SU-DHL-6 (cell line): ENCODE results near the gene EIF2AK3.

Experiments used
- H2AFZ ChIP-seq: fragments of 200-600 bp; sonication (generic); 2 replicates; pipeline ENCODE4 v1.6.1; 2014; ENCODE audit warnings: low read depth, mild to moderate bottlenecking, moderate library complexity, mixed read lengths, antibody characterized with exemption, low read length; ENCODE audit not compliant: severe bottlenecking
- H3F3A ChIP-seq: fragments of 200-600 bp; shearing (Covaris generic); 2 replicates; pipeline ENCODE4 v1.6.0; 2016; ENCODE audit warnings: antibody characterized with exemption, mild to moderate bottlenecking; ENCODE audit not compliant: insufficient read depth
- H3K27ac ChIP-seq: fragments of 200-600 bp; sonication (generic); 2 replicates; pipeline ENCODE4 v1.5.1; 2016; ENCODE audit warnings: low read depth, mild to moderate bottlenecking, low read length, moderate library complexity, mixed read lengths
- H3K27me3 ChIP-seq: fragments of 200-600 bp; sonication (generic), shearing (Covaris generic); 2 replicates; pipeline ENCODE4 v1.6.0; 2014; ENCODE audit warnings: mild to moderate bottlenecking, low read length
- H3K36me3 ChIP-seq: fragments of 200-600 bp; sonication (generic); 2 replicates; pipeline ENCODE4 v1.6.1; 2014; ENCODE audit warnings: mild to moderate bottlenecking, low read length, mixed read lengths
- H3K4me2 ChIP-seq: fragments of 300-600, 200-600 bp; shearing (Covaris generic), sonication (generic); 2 replicates; pipeline ENCODE4 v1.6.0; 2014; ENCODE audit warnings: low read length, low read depth, mild to moderate bottlenecking; ENCODE audit not compliant: poor library complexity, severe bottlenecking
- H3K4me3 ChIP-seq: fragments of 200-600 bp; sonication (generic); 2 replicates; pipeline ENCODE4 v1.5.1; 2014; ENCODE audit warnings: antibody characterized with exemption, low read length, mild to moderate bottlenecking, mixed read lengths; ENCODE audit not compliant: insufficient read depth, poor library complexity, severe bottlenecking
- H3K79me2 ChIP-seq: fragments of 200-600 bp; sonication (generic); 2 replicates; pipeline ENCODE4 v1.6.1; 2014; ENCODE audit warnings: mild to moderate bottlenecking, low read length, moderate library complexity; ENCODE audit not compliant: insufficient read depth
- H3K9ac ChIP-seq: fragments of 200-600 bp; sonication (generic); 2 replicates; pipeline ENCODE4 v1.7.0; 2014; ENCODE audit warnings: mild to moderate bottlenecking, low read length
- H3K9me2 ChIP-seq: fragments of 200-600 bp; sonication (generic); replicated peaks from 2 replicates; pipeline ENCODE4 v1.6.1; 2014; ENCODE audit warnings: low read length; ENCODE audit not compliant: insufficient read depth
- H3K9me3 ChIP-seq: fragments of 200-600 bp; sonication (generic); 2 replicates; pipeline ENCODE4 v1.6.1; 2014; ENCODE audit warnings: low read length, mixed read lengths; ENCODE audit not compliant: insufficient read depth
- H4K20me1 ChIP-seq: fragments of 200-600 bp; sonication (generic); 2 replicates; pipeline ENCODE4 v1.6.1; 2014; ENCODE audit warnings: low read depth, mild to moderate bottlenecking, antibody characterized with exemption, low read length, moderate library complexity, mixed read lengths
- CTCF ChIP-seq: fragments of 200-600 bp; sonication (generic); IDR thresholded peaks from one replicate; pipeline ENCODE4 v1.5.1; 2017; ENCODE audit warnings: antibody characterized with exemption, mild to moderate bottlenecking, low read length, moderate library complexity; ENCODE audit not compliant: insufficient read depth, poor library complexity, severe bottlenecking
- EZH2phosphoT487 ChIP-seq: fragments of 200-600 bp; sonication (generic), shearing (Covaris generic); conservative IDR thresholded peaks from 2 replicates; pipeline ENCODE4 v1.6.1; 2018; ENCODE audit warnings: mild to moderate bottlenecking, antibody characterized with exemption, low read length, moderate library complexity, mixed read lengths

EIF2AK3 gene

GRCh38 chr2:88521445-88522073 is 105.7 kb downstream of the EIF2AK3 start:
- no peaks in the 10 kb centered on the region for H3K79me2 ChIP-seq
- H3K4me3 ChIP-seq = no peak overlapping the region
- no peaks in the 10 kb centered on the region for H3K36me3 ChIP-seq
- H3K27me3 ChIP-seq = 0 out of 2 replicates have a peak, but pooled peaks cover 3% of the 10 kb centered on the region
- H3K9ac ChIP-seq = no peak overlapping the region
- H3K9me3 ChIP-seq = no peaks in the 10 kb centered on the region
- TF ChIP-seq EZH2phosphoT487 (no peak), CTCF (no peak)
- H3K4me2 ChIP-seq = no peak overlapping the region
- H4K20me1 ChIP-seq = no peaks in the 10 kb centered on the region
- H3K9me2 ChIP-seq = no peaks in the 10 kb centered on the region
- H3F3A ChIP-seq = no peaks in the 10 kb centered on the region
- H2AFZ ChIP-seq = no peak overlapping the region
- H3K27ac ChIP-seq = no peak overlapping the region

GRCh38 chr2:88517759-88518201 is 109.5 kb downstream of the EIF2AK3 start:
- no peak for TF ChIP-seq CTCF
- Histone ChIP-seq H3K4me2 (no peak overlapping the region), H4K20me1 (no peaks in the 10 kb centered on the region), H3K9me3 (no peaks in the 10 kb centered on the region), H3K4me3 (no peak overlapping the region), H3K27me3 (0 out of 2 replicates have a peak, but pooled peaks cover 3% of the 10 kb centered on the region), H3K27ac (no peak overlapping the region), H3K36me3 (no peaks in the 10 kb centered on the region), H3K79me2 (no peaks in the 10 kb centered on the region), H3F3A (no peaks in the 10 kb centered on the region), H3K9ac (no peak overlapping the region), H2AFZ (no peak overlapping the region), H3K9me2 (no peaks in the 10 kb centered on the region)
